Endothelial cell (in vitro differentiated cells): ENCODE measurements around the gene TNFRSF21. TPM values are rescaled to one million over a fixed set of nuclear protein-coding genes. Genes with fewer than 3 reads are reported as not detected.

Experiments
- DNase-seq: peaks from one replicate; pipeline ENCODE4 v3.0.0; 2021; ENCODE audit warnings: low spot score
- H3K27ac Mint-ChIP-seq: one replicate; pipeline ENCODE4 v1.8.0; 2021; ENCODE audit warnings: mixed read lengths, inconsistent platforms; ENCODE audit not compliant: unreplicated experiment
- H3K27me3 Mint-ChIP-seq: one replicate; pipeline ENCODE4 v1.8.0; 2021; ENCODE audit warnings: mild to moderate bottlenecking, moderate library complexity, mixed read lengths, inconsistent platforms; ENCODE audit not compliant: unreplicated experiment
- H3K36me3 Mint-ChIP-seq: one replicate; pipeline ENCODE4 v1.8.0; 2021; ENCODE audit warnings: mild to moderate bottlenecking, low read depth, mixed read lengths, inconsistent platforms; ENCODE audit not compliant: unreplicated experiment
- H3K4me1 Mint-ChIP-seq: one replicate; pipeline ENCODE4 v1.8.0; 2021; ENCODE audit warnings: mild to moderate bottlenecking, mixed read lengths, inconsistent platforms; ENCODE audit not compliant: unreplicated experiment
- H3K4me3 Mint-ChIP-seq: one replicate; pipeline ENCODE4 v1.8.0; 2021; ENCODE audit warnings: mild to moderate bottlenecking, mixed read lengths, inconsistent platforms; ENCODE audit not compliant: unreplicated experiment
- H3K9me3 Mint-ChIP-seq: one replicate; pipeline ENCODE4 v1.8.0; 2021; ENCODE audit warnings: mixed read lengths, inconsistent platforms; ENCODE audit not compliant: unreplicated experiment
- total RNA-seq: library from RNA; stranded (reverse); fragmentation: NEBNext Ultra II Directional; extraction: Animal tissue kit (Norgen Biotek cat#: 25700); gene quantifications from one replicate; pipeline ENCODE4 v1.2.1, GENCODE V29; 2021; ENCODE audit not compliant: unreplicated experiment
- TF ChIP-seq, protein P1 (sequence below): fragments of 200-600 bp; sonication (generic); IDR thresholded peaks from one replicate; pipeline ENCODE4 v1.5.0; 2021; ENCODE audit warnings: antibody characterized with exemption; ENCODE audit not compliant: unreplicated experiment

The TNFRSF21 gene
- total RNA-seq, 1 donor from 2014 or later: 32.5 TPM

DNA sequence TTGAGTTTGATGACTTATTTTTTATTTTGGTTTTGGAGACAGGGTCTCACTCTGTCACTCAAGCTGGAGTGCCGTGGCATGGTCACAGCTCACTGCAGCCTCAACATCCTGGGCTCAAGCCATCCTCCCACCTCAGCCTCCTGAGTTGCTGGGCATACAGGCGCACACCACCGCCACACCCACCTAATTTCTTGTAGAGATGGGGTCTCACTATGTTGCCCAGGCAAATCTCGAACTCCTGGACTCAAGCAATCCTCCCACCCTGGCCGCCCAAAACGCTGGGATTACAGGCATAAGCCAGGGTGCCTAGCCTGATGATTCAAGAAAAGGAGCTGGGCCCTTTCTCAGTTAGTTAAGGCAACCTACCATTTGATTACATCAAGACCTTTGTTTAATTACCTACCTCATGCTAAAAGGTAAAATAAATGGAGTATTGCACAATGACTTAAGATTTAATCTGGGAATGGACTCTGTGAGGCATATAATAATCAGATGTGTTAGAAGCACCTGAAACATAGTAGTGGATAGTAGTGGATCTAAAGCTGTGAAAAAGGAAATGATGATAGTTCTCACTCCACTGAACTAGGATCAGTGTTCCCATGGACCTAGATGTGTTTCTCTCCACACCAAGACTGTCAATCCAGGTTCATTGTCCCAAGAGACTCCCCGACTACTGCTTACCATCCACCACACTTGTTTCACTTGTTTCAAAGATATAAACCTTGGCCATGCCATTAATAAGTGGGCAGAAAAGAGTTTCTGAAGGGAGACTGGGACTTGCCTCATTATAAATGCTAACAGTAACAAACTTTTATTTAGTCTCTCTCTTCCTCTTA lies 2.1 kb downstream of the TNFRSF21 start:
- DNase-seq: no peak
- Mint-ChIP-seq H3K4me3 (peak overlapping the region; percentile 96), H3K27ac (no peak overlapping the region), H3K36me3 (peaks cover 3% of the 10 kb centered on the region), H3K9me3 (no peaks in the 10 kb centered on the region), H3K27me3 (no peaks in the 10 kb centered on the region), H3K4me1 (peaks cover 24% of the 10 kb centered on the region)
- TF ChIP-seq, protein P1, sequence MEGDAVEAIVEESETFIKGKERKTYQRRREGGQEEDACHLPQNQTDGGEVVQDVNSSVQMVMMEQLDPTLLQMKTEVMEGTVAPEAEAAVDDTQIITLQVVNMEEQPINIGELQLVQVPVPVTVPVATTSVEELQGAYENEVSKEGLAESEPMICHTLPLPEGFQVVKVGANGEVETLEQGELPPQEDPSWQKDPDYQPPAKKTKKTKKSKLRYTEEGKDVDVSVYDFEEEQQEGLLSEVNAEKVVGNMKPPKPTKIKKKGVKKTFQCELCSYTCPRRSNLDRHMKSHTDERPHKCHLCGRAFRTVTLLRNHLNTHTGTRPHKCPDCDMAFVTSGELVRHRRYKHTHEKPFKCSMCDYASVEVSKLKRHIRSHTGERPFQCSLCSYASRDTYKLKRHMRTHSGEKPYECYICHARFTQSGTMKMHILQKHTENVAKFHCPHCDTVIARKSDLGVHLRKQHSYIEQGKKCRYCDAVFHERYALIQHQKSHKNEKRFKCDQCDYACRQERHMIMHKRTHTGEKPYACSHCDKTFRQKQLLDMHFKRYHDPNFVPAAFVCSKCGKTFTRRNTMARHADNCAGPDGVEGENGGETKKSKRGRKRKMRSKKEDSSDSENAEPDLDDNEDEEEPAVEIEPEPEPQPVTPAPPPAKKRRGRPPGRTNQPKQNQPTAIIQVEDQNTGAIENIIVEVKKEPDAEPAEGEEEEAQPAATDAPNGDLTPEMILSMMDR: no peak

DNA sequence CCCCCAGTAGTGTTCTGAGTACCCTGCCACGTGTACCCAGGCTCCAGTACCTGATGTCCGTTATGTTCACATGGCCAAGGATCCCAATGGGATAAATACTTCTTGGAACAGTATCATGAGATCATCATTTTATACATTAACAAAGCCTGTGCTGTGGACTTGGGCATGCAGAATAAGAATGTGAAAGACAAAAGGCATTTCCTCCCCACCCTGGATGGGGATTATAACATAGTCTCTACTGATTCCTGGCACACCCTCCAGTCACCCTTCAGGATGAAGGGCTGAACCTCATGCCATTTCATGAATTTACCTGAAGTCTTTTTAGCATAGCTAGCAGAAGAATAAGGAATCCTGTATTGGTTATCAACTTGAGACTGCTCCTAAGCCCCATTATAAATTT lies 2.8 kb downstream of the TNFRSF21 start:
- no peaks in the 10 kb centered on the region for H3K27me3 Mint-ChIP-seq
- no peaks in the 10 kb centered on the region for H3K9me3 Mint-ChIP-seq
- peaks cover 3% of the 10 kb centered on the region for H3K36me3 Mint-ChIP-seq
- H3K27ac Mint-ChIP-seq: no peak overlapping the region
- H3K4me3 Mint-ChIP-seq: no peak overlapping the region
- no peak for DNase-seq
- peaks cover 26% of the 10 kb centered on the region for H3K4me1 Mint-ChIP-seq
- TF ChIP-seq, protein P1: no peak

GRCh38 chr6:47303861-47304260 lies 5.8 kb downstream of the TNFRSF21 start:
- no peak for DNase-seq
- TF ChIP-seq, protein P1: no peak
- H3K4me1 Mint-ChIP-seq: peaks cover 23% of the 10 kb centered on the region
- H3K4me3 Mint-ChIP-seq: no peak overlapping the region
- H3K9me3 Mint-ChIP-seq: no peaks in the 10 kb centered on the region
- H3K27ac Mint-ChIP-seq: no peak overlapping the region
- no peaks in the 10 kb centered on the region for H3K27me3 Mint-ChIP-seq
- H3K36me3 Mint-ChIP-seq: peaks cover 3% of the 10 kb centered on the region

DNA sequence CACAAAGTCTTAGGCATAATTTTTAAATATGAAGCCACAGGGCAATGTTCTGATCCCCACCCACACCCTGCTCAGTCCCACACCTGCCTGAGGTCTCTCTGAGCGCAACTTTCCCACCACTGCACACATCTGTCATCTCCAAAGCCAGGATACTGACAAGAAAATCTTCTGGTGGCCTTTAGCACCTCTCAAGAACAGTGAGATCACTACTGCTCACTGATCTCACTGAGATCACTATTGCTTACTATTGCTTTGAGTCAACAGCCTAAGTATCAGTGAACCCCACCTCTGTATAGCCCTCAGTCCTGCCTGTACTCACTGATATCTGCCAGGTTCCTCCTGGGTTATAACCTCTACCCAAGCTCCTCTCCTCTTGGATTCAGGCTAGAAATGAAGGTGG lies 6.4 kb downstream of the TNFRSF21 start:
- DNase-seq: no peak
- no peak overlapping the region for H3K27ac Mint-ChIP-seq
- H3K4me1 Mint-ChIP-seq: peaks cover 21% of the 10 kb centered on the region
- H3K27me3 Mint-ChIP-seq: no peaks in the 10 kb centered on the region
- no peak overlapping the region for H3K4me3 Mint-ChIP-seq
- peaks cover 1% of the 10 kb centered on the region for H3K36me3 Mint-ChIP-seq
- no peaks in the 10 kb centered on the region for H3K9me3 Mint-ChIP-seq
- TF ChIP-seq, protein P1: no peak

GRCh38 chr6:47302043-47302442 lies 7.7 kb downstream of the TNFRSF21 start:
- H3K27ac Mint-ChIP-seq: no peak overlapping the region
- peaks cover 13% of the 10 kb centered on the region for H3K4me1 Mint-ChIP-seq
- no peak overlapping the region for H3K4me3 Mint-ChIP-seq
- DNase-seq: no peak
- TF ChIP-seq, protein P1: no peak
- no peaks in the 10 kb centered on the region for H3K36me3 Mint-ChIP-seq
- H3K9me3 Mint-ChIP-seq: no peaks in the 10 kb centered on the region
- H3K27me3 Mint-ChIP-seq: no peaks in the 10 kb centered on the region
